GM10847 (cell line): ENCODE data around the gene FBXL5.

Experiments
- POLR2A ChIP-seq: IDR thresholded peaks from 2 replicates; pipeline ENCODE4 v1.6.1; 2011; ENCODE audit not compliant: insufficient read length; ENCODE audit errors: extremely low read depth

Gene FBXL5

GRCh38 chr4:15655223-15656037 is at the start of gene FBXL5:
Gene FBXL5 (minus strand): TSS chr4:15655357. CDS start chr4:15655287, 70 bp downstream.
- TF ChIP-seq POLR2A: peak; percentile 55

- no peak for TF ChIP-seq POLR2A
These were observed 49.0 kb upstream of the FBXL5 start for GRCh38 chr4:15704129-15704528.

GRCh38 chr4:15703439-15703838 is 48.3 kb upstream of the FBXL5 start:
- no peak for TF ChIP-seq POLR2A

- no peak for TF ChIP-seq POLR2A
These were observed 47.8 kb upstream of the FBXL5 start, which contains the start of gene BST1 for GRCh38 chr4:15702941-15703403. Gene BST1 (plus strand): TSS chr4:15703065. CDS start chr4:15703145, 80 bp downstream.

- no peak for TF ChIP-seq POLR2A
These were observed 41.7 kb upstream of the FBXL5 start for GRCh38 chr4:15696866-15697265.

GRCh38 chr4:15695729-15696128 is 40.6 kb upstream of the FBXL5 start:
- no peak for TF ChIP-seq POLR2A

GRCh38 chr4:15695240-15695699 is 40.1 kb upstream of the FBXL5 start:
- no peak for TF ChIP-seq POLR2A

GRCh38 chr4:15694431-15694830 is 39.3 kb upstream of the FBXL5 start:
- no peak for TF ChIP-seq POLR2A

GRCh38 chr4:15692602-15693001 is 37.4 kb upstream of the FBXL5 start:
- TF ChIP-seq POLR2A: no peak

- TF ChIP-seq POLR2A: no peak
These were observed 36.4 kb upstream of the FBXL5 start for GRCh38 chr4:15691346-15692135.

GRCh38 chr4:15690020-15690809 is 35.1 kb upstream of the FBXL5 start:
- TF ChIP-seq POLR2A: no peak

GRCh38 chr4:15689540-15689939 is 34.4 kb upstream of the FBXL5 start:
- no peak for TF ChIP-seq POLR2A

GRCh38 chr4:15688051-15688450 is 32.9 kb upstream of the FBXL5 start:
- no peak for TF ChIP-seq POLR2A

- no peak for TF ChIP-seq POLR2A
These were observed 29.3 kb upstream of the FBXL5 start for GRCh38 chr4:15684498-15684897.

- no peak for TF ChIP-seq POLR2A
These were observed 28.0 kb upstream of the FBXL5 start for GRCh38 chr4:15683143-15683495.
